ENCODE data around the gene DNAJC5. TPM values are rescaled to one million over a fixed set of nuclear protein-coding genes. Genes with fewer than 3 reads are reported as not detected.

The DNAJC5 gene
- total and polyA plus RNA-seq, 2 donors (not counting 1 experiment from before 2014, with no cell fraction given), result 12.2 to 33.3 TPM

- peaks cover 0 to 28% (median 0%) of the 10 kb centered on the region in 3 donors for H3K9me3 ChIP-seq (ENCODE audit: control extremely low read depth in 1 of 3, control insufficient read depth in 2 of 3, insufficient read depth in 1 of 3, low read length in 2 of 3)
- DNase-seq (no peak), ATAC-seq (ENCODE audit: low read depth) (no peak)
- TF ChIP-seq CTCF (IDR thresholded peaks at IDR 0.05) (no peak), EZH2 (IDR thresholded peaks at IDR 0.05; ENCODE audit: borderline replicate concordance, insufficient read depth, low read depth, low read length, poor library complexity, severe bottlenecking) (no peak)
- no peaks in the 10 kb centered on the region for H3K27me3 ChIP-seq (replicated peaks in 1 of 4; ENCODE audit: control extremely low read depth in 1 of 4, control insufficient read depth in 3 of 4, insufficient read depth in 4 of 4, low read length in 3 of 4)
- H3K4me1 ChIP-seq (ENCODE audit: control insufficient read depth in 2 of 2, insufficient read depth in 2 of 2, low read length in 2 of 2), result peaks cover 9 to 14% of the 10 kb centered on the region in 2 donors
- H3K4me1 Mint-ChIP-seq, result peaks cover 12% of the 10 kb centered on the region
- peaks cover 3 to 58% of the 10 kb centered on the region in 2 experiments for H3K36me3 ChIP-seq (replicated peaks in 1 of 2; ENCODE audit: control extremely low read depth in 1 of 2, control insufficient read depth in 1 of 2, extremely low read depth in 1 of 2, insufficient read depth in 2 of 2, low read length in 1 of 2)
- H3K79me2 ChIP-seq (ENCODE audit: control insufficient read depth, insufficient read depth, low read length), result peaks cover 39% of the 10 kb centered on the region
- no peaks in the 10 kb centered on the region for H3K27me3 Mint-ChIP-seq
- 97% methylated on average over 11 of the region's 14 CpGs for WGBS (ENCODE audit: insufficient coverage)
- H3K4me3 Mint-ChIP-seq, result no peak overlapping the region
- no peak overlapping the region for H3K27ac Mint-ChIP-seq
- H3K4me2 ChIP-seq (replicated peaks; ENCODE audit: low read depth, low read length, poor library complexity, severe bottlenecking), result no peak overlapping the region
- ChIA-PET CTCF (interaction anchor here (0.6 kb wide), 1 partner anchor 9 kb away, joined by 3 read pairs; no protein-coding TSS in a partner anchor), POLR2A (no interaction called here)
- peaks cover 84% of the 10 kb centered on the region for H4K20me1 ChIP-seq (ENCODE audit: control insufficient read depth, insufficient read depth, low read length, poor library complexity, severe bottlenecking)
- no peaks in the 10 kb centered on the region for H3K9me3 Mint-ChIP-seq (ENCODE audit: insufficient read depth)
- no peak overlapping the region for H2AFZ ChIP-seq (ENCODE audit: insufficient read depth, low read depth, low read length, poor library complexity, severe bottlenecking)
- intact Hi-C loops (cut with micrococcal nuclease), result no loop called here
- no peak overlapping the region for H3K9ac ChIP-seq (ENCODE audit: low read length)
- no peak overlapping the region for H3K4me3 ChIP-seq (ENCODE audit: control extremely low read depth in 1 of 5, extremely low read depth in 1 of 5, insufficient read depth in 1 of 5, low read depth in 2 of 5, low read length in 4 of 5)
- no peak overlapping the region for H3K27ac ChIP-seq (ENCODE audit: low read length in 2 of 2)
Observed at GRCh38 chr20:63937596-63937995, 42.7 kb downstream of the DNAJC5 start.

GRCh38 chr20:63939061-63939935 is 44.4 kb downstream of the DNAJC5 start:
- peaks cover 13% of the 10 kb centered on the region for H3K4me1 Mint-ChIP-seq
- no peak for TF ChIP-seq CTCF (IDR thresholded peaks at IDR 0.05)
- TF ChIP-seq EZH2 (IDR thresholded peaks at IDR 0.05; ENCODE audit: borderline replicate concordance, insufficient read depth, low read depth, low read length, poor library complexity, severe bottlenecking), result no peak
- peaks cover 84% of the 10 kb centered on the region for H4K20me1 ChIP-seq (ENCODE audit: control insufficient read depth, insufficient read depth, low read length, poor library complexity, severe bottlenecking)
- no peak overlapping the region for H3K4me2 ChIP-seq (replicated peaks; ENCODE audit: low read depth, low read length, poor library complexity, severe bottlenecking)
- WGBS (ENCODE audit: insufficient coverage), result 94% methylated on average over 17 of the region's 33 CpGs
- no peaks in the 10 kb centered on the region for H3K27me3 ChIP-seq (replicated peaks in 1 of 4; ENCODE audit: control extremely low read depth in 1 of 4, control insufficient read depth in 3 of 4, insufficient read depth in 4 of 4, low read length in 3 of 4)
- peaks cover 3 to 63% of the 10 kb centered on the region in 2 experiments for H3K36me3 ChIP-seq (replicated peaks in 1 of 2; ENCODE audit: control extremely low read depth in 1 of 2, control insufficient read depth in 1 of 2, extremely low read depth in 1 of 2, insufficient read depth in 2 of 2, low read length in 1 of 2)
- intact Hi-C loops (cut with micrococcal nuclease), result no loop called here
- H2AFZ ChIP-seq (ENCODE audit: insufficient read depth, low read depth, low read length, poor library complexity, severe bottlenecking), result no peak overlapping the region
- H3K27me3 Mint-ChIP-seq, result no peaks in the 10 kb centered on the region
- no peak for ATAC-seq (ENCODE audit: low read depth)
- H3K27ac ChIP-seq (ENCODE audit: low read length in 2 of 2), result no peak overlapping the region
- no peak overlapping the region for H3K4me3 ChIP-seq (ENCODE audit: control extremely low read depth in 1 of 5, extremely low read depth in 1 of 5, insufficient read depth in 1 of 5, low read depth in 2 of 5, low read length in 4 of 5)
- ChIA-PET POLR2A (interaction anchor here (0.6 kb wide), 1 partner anchor 27 kb away, joined by 4 read pairs; no protein-coding TSS in a partner anchor), CTCF (no interaction called here)
- H3K9me3 Mint-ChIP-seq (ENCODE audit: insufficient read depth), result no peaks in the 10 kb centered on the region
- H3K79me2 ChIP-seq (ENCODE audit: control insufficient read depth, insufficient read depth, low read length), result peaks cover 44% of the 10 kb centered on the region
- H3K27ac Mint-ChIP-seq, result no peak overlapping the region
- DNase-seq, result peak; percentile 21
- H3K4me1 ChIP-seq (ENCODE audit: control insufficient read depth in 2 of 2, insufficient read depth in 2 of 2, low read length in 2 of 2), result peaks cover 9 to 15% of the 10 kb centered on the region in 2 donors
- H3K9ac ChIP-seq (ENCODE audit: low read length), result no peak overlapping the region
- H3K9me3 ChIP-seq (ENCODE audit: control extremely low read depth in 1 of 3, control insufficient read depth in 2 of 3, insufficient read depth in 1 of 3, low read length in 2 of 3), result peaks cover 0 to 29% (median 0%) of the 10 kb centered on the region in 3 donors
- no peak overlapping the region for H3K4me3 Mint-ChIP-seq

All from B cell (primary cell).